ENCODE results near the gene AVPI1.
"Not testable (repeated sequence)": the region's sequence is repeated elsewhere in the genome, so short reads cannot be mapped to it uniquely, and the experiment has no call there.

The AVPI1 gene

GRCh38 chr10:97648562-97649404 is 38.3 kb downstream of the AVPI1 start:
- DNase-seq, result peak; percentile 21
- in situ Hi-C loops (cut with MboI; ENCODE audit: low pct_unique_long_range_greater_than_20kb, low sequenced_read_pairs), result no loop called here

- DNase-seq, result no peak
- in situ Hi-C loops (cut with MboI; ENCODE audit: low pct_unique_long_range_greater_than_20kb, low sequenced_read_pairs), result no loop called here
These were observed 39.5 kb downstream of the AVPI1 start for GRCh38 chr10:97647556-97647955.

GRCh38 chr10:97644936-97645335 is 42.1 kb downstream of the AVPI1 start:
- in situ Hi-C loops (cut with MboI; ENCODE audit: low pct_unique_long_range_greater_than_20kb, low sequenced_read_pairs), result no loop called here
- DNase-seq, result no peak

GRCh38 chr10:97643441-97643985 is 43.5 kb downstream of the AVPI1 start:
- in situ Hi-C loops (cut with MboI; ENCODE audit: low pct_unique_long_range_greater_than_20kb, low sequenced_read_pairs), result no loop called here
- DNase-seq, result no peak

GRCh38 chr10:97642471-97643159 is 44.4 kb downstream of the AVPI1 start:
- in situ Hi-C loops (cut with MboI; ENCODE audit: low pct_unique_long_range_greater_than_20kb, low sequenced_read_pairs); DNase-seq: not testable (repeated sequence)

GRCh38 chr10:97640868-97641811 is 45.9 kb downstream of the AVPI1 start:
- peak; percentile 56 for DNase-seq
- in situ Hi-C loops (cut with MboI; ENCODE audit: low pct_unique_long_range_greater_than_20kb, low sequenced_read_pairs), result no loop called here

GRCh38 chr10:97640174-97640867 is 46.7 kb downstream of the AVPI1 start, which contains the start of gene PI4K2A:
TSS of gene PI4K2A (plus strand) at chr10:97640671. CDS start at chr10:97640743, 72 bp downstream.
- DNase-seq, result peak; percentile 98
- in situ Hi-C loops (cut with MboI; ENCODE audit: low pct_unique_long_range_greater_than_20kb, low sequenced_read_pairs), result no loop called here

GRCh38 chr10:97639090-97639489 is 48.0 kb downstream of the AVPI1 start:
- DNase-seq; in situ Hi-C loops (cut with MboI; ENCODE audit: low pct_unique_long_range_greater_than_20kb, low sequenced_read_pairs): not testable (repeated sequence)

- in situ Hi-C loops (cut with MboI; ENCODE audit: low pct_unique_long_range_greater_than_20kb, low sequenced_read_pairs), result no loop called here
- DNase-seq, result no peak
These were observed 51.5 kb downstream of the AVPI1 start for GRCh38 chr10:97635577-97635976.

GRCh38 chr10:97633921-97634320 is 53.1 kb downstream of the AVPI1 start:
- DNase-seq, result no peak
- in situ Hi-C loops (cut with MboI; ENCODE audit: low pct_unique_long_range_greater_than_20kb, low sequenced_read_pairs), result no loop called here

- in situ Hi-C loops (cut with MboI; ENCODE audit: low pct_unique_long_range_greater_than_20kb, low sequenced_read_pairs), result no loop called here
- no peak for DNase-seq
These were observed 53.8 kb downstream of the AVPI1 start, which contains the start of gene MORN4 for GRCh38 chr10:97632949-97633884. TSS of gene MORN4 (minus strand) at chr10:97633500. CDS start at chr10:97619653, 13,847 bp downstream.

GRCh38 chr10:97631098-97631497 is 55.9 kb downstream of the AVPI1 start:
- no peak for DNase-seq
- in situ Hi-C loops (cut with MboI; ENCODE audit: low pct_unique_long_range_greater_than_20kb, low sequenced_read_pairs), result no loop called here

GRCh38 chr10:97629289-97629688 is 57.8 kb downstream of the AVPI1 start:
- in situ Hi-C loops (cut with MboI; ENCODE audit: low pct_unique_long_range_greater_than_20kb, low sequenced_read_pairs), result no loop called here
- DNase-seq, result no peak

GRCh38 chr10:97628228-97628627 is 58.8 kb downstream of the AVPI1 start:
- no peak for DNase-seq
- in situ Hi-C loops (cut with MboI; ENCODE audit: low pct_unique_long_range_greater_than_20kb, low sequenced_read_pairs), result no loop called here

GRCh38 chr10:97627731-97628130 is 59.3 kb downstream of the AVPI1 start:
- in situ Hi-C loops (cut with MboI; ENCODE audit: low pct_unique_long_range_greater_than_20kb, low sequenced_read_pairs), result no loop called here
- no peak for DNase-seq
